K562 (cell line): Measurements from ENCODE around the gene TP63. TPM values are rescaled to one million over a fixed set of nuclear protein-coding genes. Genes with fewer than 3 reads are reported as not detected.

Experiments used
- ATAC-seq: fragments of 200-7000 bp; cut with Tn5 transposase; 3 replicates; pipeline ENCODE4 v1.9.1; 2020; ENCODE audit warnings: moderate library complexity
- BruUV-seq: library from RNA; stranded (reverse); fragments of 400-500 nt; replicated peaks from 2 replicates; lab custom pipeline; 2021; lab: Mats Ljungman, UMichigan
- CTCF ChIA-PET: fragments of 300-600 bp; formaldehyde crosslinking; extraction: SDS; loops from one replicate; lab custom pipeline; 2021; ENCODE audit warnings: low intra/inter-chr PET ratio; lab: Yijun Ruan, JAX
- POLR2A ChIA-PET: fragments of 300-600, 350-650 bp; sonication (Branson Sonifier 250); formaldehyde crosslinking; extraction: SDS; loops from one replicate; lab custom pipeline; 2021; ENCODE audit warnings: antibody characterized with exemption, inconsistent platforms; lab: Yijun Ruan, JAX
- DNase-seq, 4 experiments: peaks; one replicate each; pipeline versions ENCODE4 v3.0.0 to v3.0.0-alpha.2; 2011 to 2018; ENCODE audit warnings: low spot score in 3 of 4, mixed read lengths in 3 of 4; ENCODE audit errors: extremely low read depth in 1 of 4
- FAIRE-seq: peaks from 2 replicates; lab custom pipeline; 2011; peaks lifted over from hg19 to GRCh38; lab: Jason Lieb, UNC
- H2AFZ ChIP-seq: 2 replicates; pipeline ENCODE4 v1.6.0; 2011; ENCODE audit warnings: low read depth, low read length, control low read depth, inconsistent platforms
- H3K27ac ChIP-seq: fragments of 200-600 bp; 3 replicates; pipeline ENCODE4 v1.8.0; 2011; ENCODE audit warnings: low read depth, mild to moderate bottlenecking, control low read depth, inconsistent platforms, low read length, moderate library complexity, mixed read lengths; ENCODE audit errors: extremely low read depth
- H3K27me3 ChIP-seq, 2 experiments: fragments of 300-600 bp in 1 of 2; 2 replicates in 1 of 2; 3 replicates in 1 of 2; pipeline versions ENCODE4 v1.6.0 to v1.8.0; 2011; ENCODE audit warnings: inconsistent platforms in 2 of 2, low read length in 2 of 2, mild to moderate bottlenecking in 1 of 2, mixed read lengths in 1 of 2, moderate library complexity in 1 of 2; ENCODE audit not compliant: control insufficient read depth in 2 of 2, insufficient read depth in 2 of 2
- H3K36me3 ChIP-seq: fragments of 300-600 bp; 3 replicates; pipeline ENCODE4 v1.8.0; 2011; ENCODE audit warnings: mild to moderate bottlenecking, low read length, inconsistent platforms; ENCODE audit not compliant: control insufficient read depth, insufficient read depth
- H3K4me1 ChIP-seq, 2 experiments: fragments of 200-600 bp in 1 of 2; replicated peaks in 1 of 2; 2 replicates in 1 of 2; 3 replicates in 1 of 2; pipeline versions ENCODE4 v1.5.1 to v1.8.0; 2011; ENCODE audit warnings: inconsistent platforms in 2 of 2, low read length in 2 of 2, mild to moderate bottlenecking in 1 of 2, mixed read lengths in 1 of 2, moderate library complexity in 1 of 2; ENCODE audit not compliant: control insufficient read depth in 2 of 2, insufficient read depth in 2 of 2
- H3K4me2 ChIP-seq: 2 replicates; pipeline ENCODE4 v1.6.1; 2011; ENCODE audit warnings: low read length, control low read depth, inconsistent platforms, mixed read lengths; ENCODE audit not compliant: insufficient read depth
- H3K4me3 ChIP-seq: fragments of 200-600 bp; sonication (generic), shearing (Covaris generic); 2 replicates; pipeline ENCODE4 v1.5.1; 2016; ENCODE audit warnings: control low read depth, inconsistent platforms
- H3K79me2 ChIP-seq: fragments of 200-600 bp; 3 replicates; pipeline ENCODE4 v1.8.0; 2011; ENCODE audit warnings: low read length, inconsistent platforms; ENCODE audit not compliant: control insufficient read depth, insufficient read depth
- H3K9ac ChIP-seq, 2 experiments: 2 replicates each; pipeline versions ENCODE4 v1.6.0 to v1.6.1; 2011; ENCODE audit warnings: low read depth in 2 of 2, low read length in 2 of 2, control low read depth in 1 of 2, inconsistent platforms in 1 of 2, mild to moderate bottlenecking in 1 of 2, mixed read lengths in 1 of 2; ENCODE audit not compliant: insufficient read depth in 1 of 2
- H3K9me1 ChIP-seq: one replicate; pipeline ENCODE4 v1.6.0; 2011; ENCODE audit warnings: inconsistent platforms, mild to moderate bottlenecking, low read length, moderate library complexity; ENCODE audit not compliant: control insufficient read depth, insufficient read depth
- H3K9me3 ChIP-seq: replicated peaks from 2 replicates; pipeline ENCODE4 v1.5.1; 2011; ENCODE audit warnings: low read depth, low read length, inconsistent platforms; ENCODE audit not compliant: control insufficient read depth, insufficient read depth
- H4K20me1 ChIP-seq: replicated peaks from 2 replicates; pipeline ENCODE4 v1.6.1; 2011; ENCODE audit warnings: low read length, inconsistent platforms, mixed read lengths; ENCODE audit not compliant: control insufficient read depth, insufficient read depth
- HMG20B ChIP-seq: fragments of 250-450 bp; sonication (Bioruptor Pico); IDR thresholded peaks from 2 replicates; pipeline ENCODE4 v1.5.0; 2021; ENCODE audit warnings: mild to moderate bottlenecking
- HNRNPUL1 ChIP-seq: fragments of 200-400 bp; formaldehyde crosslinking; IDR thresholded peaks from 2 replicates; pipeline ENCODE4 v1.6.1; 2017; ENCODE audit warnings: low read length
- NEUROD1 ChIP-seq: fragments of 150-350 bp; IDR thresholded peaks from 2 replicates; pipeline ENCODE4 v1.6.1; 2014; ENCODE audit warnings: borderline replicate concordance, low read length, low read depth; ENCODE audit not compliant: partially characterized antibody
- PCBP1 ChIP-seq: fragments of 200-400 bp; formaldehyde crosslinking; IDR thresholded peaks from 2 replicates; pipeline ENCODE4 v1.6.1; 2018; ENCODE audit warnings: mild to moderate bottlenecking, low read depth, low read length; ENCODE audit not compliant: poor library complexity, severe bottlenecking
- POLR3G ChIP-seq: IDR thresholded peaks from 2 replicates; pipeline ENCODE4 v1.6.1; 2011; ENCODE audit not compliant: insufficient read length, insufficient replicate concordance; ENCODE audit errors: extremely low read depth
- ZBED1 ChIP-seq: IDR thresholded peaks from 2 replicates; pipeline ENCODE4 v1.6.1; 2014
- ZNF609 ChIP-seq: sonication (generic); formaldehyde crosslinking; IDR thresholded peaks from 2 replicates; pipeline ENCODE4 v1.8.1; 2023; ENCODE audit warnings: missing genetic modification reagents, mild to moderate bottlenecking, borderline replicate concordance
- WGBS: fragments of 100-300 bp; shearing (Covaris generic); methylation state at CpG from one replicate; pipeline ENCODE4 v1.1.6; 2016; ENCODE audit warnings: low coverage, mixed read lengths; ENCODE audit not compliant: insufficient coverage; ENCODE audit errors: missing lambda C conversion rate; 5-methylcytosine and 5-hydroxymethylcytosine counted together
- in situ Hi-C: fragments of 300-500 bp; cut with MboI; formaldehyde crosslinking; loops from 4 replicates; pipeline ENCODE4 v1.15.0; 2018; ENCODE audit warnings: inconsistent platforms, mixed read lengths
- intact Hi-C: fragments of 100-400 bp; cut with micrococcal nuclease; formaldehyde crosslinking; loops from 2 replicates; pipeline ENCODE4 v1.14.2; 2022
- polyA plus RNA-seq, 8 experiments: library from polyadenylated mRNA; depleted of rRNA in 4 of 8; stranded (reverse) in 5 of 8; unstranded in 3 of 8; fragments of >200 nt; fragmentation: Nextera tagmentation in 2 of 8; fragmentation: Illumina TruSeq in 1 of 8; extraction: Ambion mirVana in 2 of 8; extraction: Trizol in 1 of 8; gene quantifications; 2 replicates each; pipeline versions ENCODE4 v1.2.1 to v1.2.3, GENCODE V29; 2011 to 2014; ENCODE audit warnings: inconsistent platforms in 1 of 8, missing spikeins in 1 of 8
- total RNA-seq, 7 experiments: library from RNA; depleted of rRNA in 6 of 7; stranded (reverse); fragments of >200 nt in 6 of 7; fragmentation: Illumina TruSeq in 2 of 7; extraction: Trizol in 2 of 7; gene quantifications; 2 replicates each; pipeline versions ENCODE4 v1.2.1 to v1.2.3, GENCODE V29; 2011 to 2021; ENCODE audit warnings: low replicate concordance in 1 of 7
- TF ChIP-seq, protein P1 (sequence below): fragments of 250-450 bp; sonication (Bioruptor Pico); IDR thresholded peaks from 2 replicates; pipeline ENCODE4 v1.4.0; 2020; ENCODE audit warnings: mild to moderate bottlenecking, moderate library complexity
- TF ChIP-seq, protein P2 (sequence below), 3 experiments: fragments of 200-800 bp in 1 of 3; sonication (Bioruptor generic) in 1 of 3; sonication (generic) in 1 of 3; formaldehyde crosslinking in 1 of 3; IDR thresholded peaks; 2 replicates each; pipeline versions ENCODE4 v1.6.1 to v1.8.0; 2016 to 2022; ENCODE audit warnings: mild to moderate bottlenecking in 2 of 3, missing compliant biosample characterization in 2 of 3, missing genetic modification characterization in 2 of 3, missing genetic modification reagents in 1 of 3
- TF ChIP-seq, protein P3 (sequence below): fragments of 250-450 bp; sonication (Bioruptor Pico); IDR thresholded peaks from 2 replicates; pipeline ENCODE4 v1.6.1; 2021; ENCODE audit warnings: mild to moderate bottlenecking

The TP63 gene
- total and polyA plus RNA-seq, 9 of the 15 experiments (the other 6 are each of a cell fraction or from before 2014, with no cell fraction given) = 0.32 to 1.4 (median 0.50) TPM

GRCh38 chr3:189812806-189813465, 181.7 kb downstream of the TP63 start:
- intact Hi-C loops = no loop called here
- Histone ChIP-seq H3K9me1 (no peaks in the 10 kb centered on the region), H3K27ac (no peak overlapping the region), H3K4me3 (no peak overlapping the region), H3K27me3 (no peaks in the 10 kb centered on the region), H2AFZ (no peak overlapping the region), H4K20me1 (no peaks in the 10 kb centered on the region), H3K4me1 (no peaks in the 10 kb centered on the region), H3K9me3 (no peaks in the 10 kb centered on the region), H3K9ac (no peak overlapping the region), H3K79me2 (no peaks in the 10 kb centered on the region), H3K4me2 (no peak overlapping the region), H3K36me3 (no peaks in the 10 kb centered on the region)
- POLR2A ChIA-PET = no interaction called here
- CTCF ChIA-PET = no interaction called here
- no TSS peak for BruUV-seq
- FAIRE-seq = no peak
- 3% methylated on average over 5 of the region's 5 CpGs for WGBS
- in situ Hi-C loops = no loop called here
- no peak for DNase-seq
- no peak for ATAC-seq
- TF ChIP-seq PCBP1 (no peak), NEUROD1 (no peak), ZNF609 (CRISPR knock-in tag) (no peak), HMG20B (CRISPR knock-in tag) (no peak), ZBED1 (no peak), HNRNPUL1 (no peak), POLR3G (no peak)
- TF ChIP-seq, protein P1, sequence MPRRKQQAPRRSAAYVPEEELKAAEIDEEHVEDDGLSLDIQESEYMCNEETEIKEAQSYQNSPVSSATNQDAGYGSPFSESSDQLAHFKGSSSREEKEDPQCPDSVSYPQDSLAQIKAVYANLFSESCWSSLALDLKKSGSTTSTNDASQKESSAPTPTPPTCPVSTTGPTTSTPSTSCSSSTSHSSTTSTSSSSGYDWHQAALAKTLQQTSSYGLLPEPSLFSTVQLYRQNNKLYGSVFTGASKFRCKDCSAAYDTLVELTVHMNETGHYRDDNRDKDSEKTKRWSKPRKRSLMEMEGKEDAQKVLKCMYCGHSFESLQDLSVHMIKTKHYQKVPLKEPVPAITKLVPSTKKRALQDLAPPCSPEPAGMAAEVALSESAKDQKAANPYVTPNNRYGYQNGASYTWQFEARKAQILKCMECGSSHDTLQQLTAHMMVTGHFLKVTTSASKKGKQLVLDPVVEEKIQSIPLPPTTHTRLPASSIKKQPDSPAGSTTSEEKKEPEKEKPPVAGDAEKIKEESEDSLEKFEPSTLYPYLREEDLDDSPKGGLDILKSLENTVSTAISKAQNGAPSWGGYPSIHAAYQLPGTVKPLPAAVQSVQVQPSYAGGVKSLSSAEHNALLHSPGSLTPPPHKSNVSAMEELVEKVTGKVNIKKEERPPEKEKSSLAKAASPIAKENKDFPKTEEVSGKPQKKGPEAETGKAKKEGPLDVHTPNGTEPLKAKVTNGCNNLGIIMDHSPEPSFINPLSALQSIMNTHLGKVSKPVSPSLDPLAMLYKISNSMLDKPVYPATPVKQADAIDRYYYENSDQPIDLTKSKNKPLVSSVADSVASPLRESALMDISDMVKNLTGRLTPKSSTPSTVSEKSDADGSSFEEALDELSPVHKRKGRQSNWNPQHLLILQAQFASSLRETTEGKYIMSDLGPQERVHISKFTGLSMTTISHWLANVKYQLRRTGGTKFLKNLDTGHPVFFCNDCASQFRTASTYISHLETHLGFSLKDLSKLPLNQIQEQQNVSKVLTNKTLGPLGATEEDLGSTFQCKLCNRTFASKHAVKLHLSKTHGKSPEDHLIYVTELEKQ (CRISPR knock-in tag) = no peak
- TF ChIP-seq, protein P2, sequence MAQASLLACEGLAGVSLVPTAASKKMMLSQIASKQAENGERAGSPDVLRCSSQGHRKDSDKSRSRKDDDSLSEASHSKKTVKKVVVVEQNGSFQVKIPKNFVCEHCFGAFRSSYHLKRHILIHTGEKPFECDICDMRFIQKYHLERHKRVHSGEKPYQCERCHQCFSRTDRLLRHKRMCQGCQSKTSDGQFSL (CRISPR knock-in tag; IDR thresholded peaks at IDR 0.05) = no peak
- TF ChIP-seq, protein P2 (tag; IDR thresholded peaks at IDR 0.05) = no peak
- TF ChIP-seq, protein P3, sequence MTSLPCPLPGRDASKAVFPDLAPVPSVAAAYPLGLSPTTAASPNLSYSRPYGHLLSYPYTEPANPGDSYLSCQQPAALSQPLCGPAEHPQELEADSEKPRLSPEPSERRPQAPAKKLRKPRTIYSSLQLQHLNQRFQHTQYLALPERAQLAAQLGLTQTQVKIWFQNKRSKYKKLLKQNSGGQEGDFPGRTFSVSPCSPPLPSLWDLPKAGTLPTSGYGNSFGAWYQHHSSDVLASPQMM (CRISPR knock-in tag) = no peak
